ENCODE data around the gene DMGDH.

DNA sequence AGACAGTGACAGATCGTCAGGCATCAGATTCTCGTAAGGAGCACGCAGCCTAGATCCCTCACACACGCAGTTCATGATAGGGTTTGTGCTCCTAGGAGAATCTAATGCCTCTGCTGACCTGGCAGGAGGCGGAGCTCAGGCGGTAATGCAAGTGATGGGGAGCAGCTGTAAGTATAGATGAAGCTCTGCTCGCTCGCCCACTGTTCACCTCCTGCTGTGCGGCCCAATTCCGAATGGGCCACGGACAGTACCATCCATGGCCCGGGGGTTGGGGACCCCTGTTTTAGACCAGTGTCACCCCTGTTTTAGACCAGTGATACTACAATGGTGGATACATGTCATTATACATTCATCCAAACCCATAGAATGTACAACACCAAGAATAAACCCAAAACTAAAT is 80.4 kb downstream of the DMGDH start:
- TF ChIP-seq, protein P1, sequence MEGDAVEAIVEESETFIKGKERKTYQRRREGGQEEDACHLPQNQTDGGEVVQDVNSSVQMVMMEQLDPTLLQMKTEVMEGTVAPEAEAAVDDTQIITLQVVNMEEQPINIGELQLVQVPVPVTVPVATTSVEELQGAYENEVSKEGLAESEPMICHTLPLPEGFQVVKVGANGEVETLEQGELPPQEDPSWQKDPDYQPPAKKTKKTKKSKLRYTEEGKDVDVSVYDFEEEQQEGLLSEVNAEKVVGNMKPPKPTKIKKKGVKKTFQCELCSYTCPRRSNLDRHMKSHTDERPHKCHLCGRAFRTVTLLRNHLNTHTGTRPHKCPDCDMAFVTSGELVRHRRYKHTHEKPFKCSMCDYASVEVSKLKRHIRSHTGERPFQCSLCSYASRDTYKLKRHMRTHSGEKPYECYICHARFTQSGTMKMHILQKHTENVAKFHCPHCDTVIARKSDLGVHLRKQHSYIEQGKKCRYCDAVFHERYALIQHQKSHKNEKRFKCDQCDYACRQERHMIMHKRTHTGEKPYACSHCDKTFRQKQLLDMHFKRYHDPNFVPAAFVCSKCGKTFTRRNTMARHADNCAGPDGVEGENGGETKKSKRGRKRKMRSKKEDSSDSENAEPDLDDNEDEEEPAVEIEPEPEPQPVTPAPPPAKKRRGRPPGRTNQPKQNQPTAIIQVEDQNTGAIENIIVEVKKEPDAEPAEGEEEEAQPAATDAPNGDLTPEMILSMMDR (IDR thresholded peaks at IDR 0.05 in 2 of 3, conservative IDR thresholded peaks at IDR 0.05 in 1 of 3; ENCODE audit: control insufficient read depth in 2 of 3, extremely low read depth in 1 of 3, insufficient read depth in 1 of 3, low read depth in 3 of 3, low read length in 3 of 3), result no peak
- TF ChIP-seq CHD2 (IDR thresholded peaks at IDR 0.05; ENCODE audit: borderline replicate concordance, low read depth, low read length), result no peak
- no peak for TF ChIP-seq TAF1 (IDR thresholded peaks at IDR 0.05; ENCODE audit: borderline replicate concordance, low read depth, low read length)
- TF ChIP-seq PAX5 (IDR thresholded peaks at IDR 0.05; ENCODE audit: borderline replicate concordance, low read depth, low read length), result no peak
- TF ChIP-seq FOS (IDR thresholded peaks at IDR 0.05; ENCODE audit: borderline replicate concordance, extremely low read depth, insufficient read length), result no peak
- TF ChIP-seq POLR2A (IDR thresholded peaks at IDR 0.05; ENCODE audit: low read depth, low read length), result no peak

Data from GM12878 (cell line).